Immature natural killer cell (primary cell): ENCODE results near the gene CELF4. TPM values are rescaled to one million over a fixed set of nuclear protein-coding genes. Genes with fewer than 3 reads are reported as not detected.

ENCODE experiments used
- DNase-seq, 3 donors: peaks; one replicate each; pipeline ENCODE4 v3.0.0; 2022; ENCODE audit warnings: mixed read lengths in 1 of 3
- H3K27ac Mint-ChIP-seq, 6 donors: one replicate each; pipeline ENCODE4 v1.8.0; 2020; ENCODE audit warnings: mixed read lengths in 6 of 6, mild to moderate bottlenecking in 5 of 6, inconsistent platforms in 4 of 6, moderate library complexity in 3 of 6
- H3K27me3 Mint-ChIP-seq, 3 donors: one replicate each; pipeline ENCODE4 v1.8.0; 2020 to 2021; ENCODE audit warnings: low read depth in 3 of 3, mild to moderate bottlenecking in 3 of 3, mixed read lengths in 3 of 3, moderate library complexity in 3 of 3, inconsistent platforms in 1 of 3
- H3K36me3 Mint-ChIP-seq, 3 donors: one replicate each; pipeline ENCODE4 v1.8.0; 2020; ENCODE audit warnings: mixed read lengths in 3 of 3, inconsistent platforms in 2 of 3, mild to moderate bottlenecking in 2 of 3
- H3K4me1 Mint-ChIP-seq, 2 donors: one replicate each; pipeline ENCODE4 v1.8.0; 2020; ENCODE audit warnings: inconsistent platforms in 2 of 2, mild to moderate bottlenecking in 2 of 2, mixed read lengths in 2 of 2, moderate library complexity in 1 of 2
- H3K4me3 Mint-ChIP-seq, 5 donors: one replicate each; pipeline ENCODE4 v1.8.0; 2020; ENCODE audit warnings: mild to moderate bottlenecking in 5 of 5, mixed read lengths in 5 of 5, inconsistent platforms in 3 of 5, moderate library complexity in 3 of 5
- H3K9me3 Mint-ChIP-seq, 6 donors: one replicate each; pipeline ENCODE4 v1.8.0; 2020; ENCODE audit warnings: mild to moderate bottlenecking in 6 of 6, mixed read lengths in 6 of 6, inconsistent platforms in 4 of 6, moderate library complexity in 3 of 6
- polyA plus RNA-seq, 3 donors: library from polyadenylated mRNA; unstranded; fragments of 300-500 nt; fragmentation: Illumina TruSeq; gene quantifications; one replicate each; pipeline ENCODE4 v1.2.3, GENCODE V29; 2021

Gene CELF4
- polyA plus RNA-seq, 3 donors from 2014 or later = 0.07 to 0.13 TPM; not detected in 1

DNA sequence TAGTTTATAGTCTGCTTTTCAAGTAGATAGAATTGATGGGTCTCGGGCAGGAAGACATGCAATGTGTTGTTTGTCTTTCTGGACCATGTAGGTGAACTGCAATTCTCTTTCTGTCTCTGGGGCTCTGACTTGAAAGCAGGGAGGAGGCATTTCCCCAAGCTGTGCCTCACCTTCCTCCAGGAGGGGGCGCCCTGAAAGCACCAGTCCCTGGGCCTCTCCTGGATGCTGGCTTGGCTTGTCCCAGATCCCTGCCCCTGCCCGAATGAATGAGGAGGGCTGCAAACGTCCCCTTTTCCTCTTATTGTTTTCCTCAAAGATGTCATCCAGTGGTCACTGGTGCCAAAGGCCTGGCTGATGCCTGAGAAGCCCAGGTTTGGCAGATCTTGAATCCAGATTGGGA lies 270.6 kb downstream of the CELF4 start:
- DNase-seq = no peak
- H3K27ac Mint-ChIP-seq = no peak overlapping the region
- peaks cover 0 to 6% (median 0%) of the 10 kb centered on the region in 3 donors for H3K27me3 Mint-ChIP-seq
- no peaks in the 10 kb centered on the region for H3K4me1 Mint-ChIP-seq
- H3K36me3 Mint-ChIP-seq = no peaks in the 10 kb centered on the region
- no peaks in the 10 kb centered on the region for H3K9me3 Mint-ChIP-seq
- H3K4me3 Mint-ChIP-seq = no peak overlapping the region

- no peak overlapping the region for H3K27ac Mint-ChIP-seq
- no peaks in the 10 kb centered on the region for H3K9me3 Mint-ChIP-seq
- no peaks in the 10 kb centered on the region for H3K36me3 Mint-ChIP-seq
- no peaks in the 10 kb centered on the region for H3K4me1 Mint-ChIP-seq
- no peak overlapping the region for H3K4me3 Mint-ChIP-seq
- DNase-seq = no peak
- peaks cover 0 to 1% (median 0%) of the 10 kb centered on the region in 3 donors for H3K27me3 Mint-ChIP-seq
Observed at GRCh38 chr18:37293359-37293758, 272.2 kb downstream of the CELF4 start.

- no peaks in the 10 kb centered on the region for H3K9me3 Mint-ChIP-seq
- H3K27ac Mint-ChIP-seq = no peak overlapping the region
- H3K4me3 Mint-ChIP-seq = no peak overlapping the region
- H3K4me1 Mint-ChIP-seq = no peaks in the 10 kb centered on the region
- H3K36me3 Mint-ChIP-seq = no peaks in the 10 kb centered on the region
- H3K27me3 Mint-ChIP-seq = peaks cover 1 to 4% (median 2%) of the 10 kb centered on the region in 3 donors
- no peak for DNase-seq
Observed at GRCh38 chr18:37289423-37289822, 276.2 kb downstream of the CELF4 start.

- peaks cover 2 to 4% (median 3%) of the 10 kb centered on the region in 3 donors for H3K27me3 Mint-ChIP-seq
- no peaks in the 10 kb centered on the region for H3K4me1 Mint-ChIP-seq
- H3K36me3 Mint-ChIP-seq = no peaks in the 10 kb centered on the region
- H3K27ac Mint-ChIP-seq = no peak overlapping the region
- DNase-seq = no peak
- no peaks in the 10 kb centered on the region for H3K9me3 Mint-ChIP-seq
- no peak overlapping the region for H3K4me3 Mint-ChIP-seq
Observed at GRCh38 chr18:37287601-37288000, 278.0 kb downstream of the CELF4 start.

GRCh38 chr18:37286801-37287200 lies 278.8 kb downstream of the CELF4 start:
- Mint-ChIP-seq H3K4me1 (no peaks in the 10 kb centered on the region), H3K9me3 (no peaks in the 10 kb centered on the region), H3K4me3 (no peak overlapping the region), H3K36me3 (no peaks in the 10 kb centered on the region), H3K27ac (no peak overlapping the region), H3K27me3 (peaks cover 3 to 4% (median 4%) of the 10 kb centered on the region in 3 donors)
- no peak for DNase-seq

- Mint-ChIP-seq H3K27ac (no peak overlapping the region), H3K4me1 (no peaks in the 10 kb centered on the region), H3K9me3 (peaks cover 0 to 2% (median 0%) of the 10 kb centered on the region in 6 donors), H3K27me3 (peaks cover 3 to 5% (median 4%) of the 10 kb centered on the region in 3 donors), H3K4me3 (no peak overlapping the region), H3K36me3 (no peaks in the 10 kb centered on the region)
- no peak for DNase-seq
Observed at GRCh38 chr18:37285825-37286224, 279.8 kb downstream of the CELF4 start.

GRCh38 chr18:37284260-37284659 lies 281.3 kb downstream of the CELF4 start:
- no peak for DNase-seq
- H3K4me3 Mint-ChIP-seq = no peak overlapping the region
- no peaks in the 10 kb centered on the region for H3K4me1 Mint-ChIP-seq
- peaks cover 0 to 2% (median 0%) of the 10 kb centered on the region in 6 donors for H3K9me3 Mint-ChIP-seq
- peaks cover 3 to 5% (median 5%) of the 10 kb centered on the region in 3 donors for H3K27me3 Mint-ChIP-seq
- H3K36me3 Mint-ChIP-seq = no peaks in the 10 kb centered on the region
- no peak overlapping the region for H3K27ac Mint-ChIP-seq

DNA sequence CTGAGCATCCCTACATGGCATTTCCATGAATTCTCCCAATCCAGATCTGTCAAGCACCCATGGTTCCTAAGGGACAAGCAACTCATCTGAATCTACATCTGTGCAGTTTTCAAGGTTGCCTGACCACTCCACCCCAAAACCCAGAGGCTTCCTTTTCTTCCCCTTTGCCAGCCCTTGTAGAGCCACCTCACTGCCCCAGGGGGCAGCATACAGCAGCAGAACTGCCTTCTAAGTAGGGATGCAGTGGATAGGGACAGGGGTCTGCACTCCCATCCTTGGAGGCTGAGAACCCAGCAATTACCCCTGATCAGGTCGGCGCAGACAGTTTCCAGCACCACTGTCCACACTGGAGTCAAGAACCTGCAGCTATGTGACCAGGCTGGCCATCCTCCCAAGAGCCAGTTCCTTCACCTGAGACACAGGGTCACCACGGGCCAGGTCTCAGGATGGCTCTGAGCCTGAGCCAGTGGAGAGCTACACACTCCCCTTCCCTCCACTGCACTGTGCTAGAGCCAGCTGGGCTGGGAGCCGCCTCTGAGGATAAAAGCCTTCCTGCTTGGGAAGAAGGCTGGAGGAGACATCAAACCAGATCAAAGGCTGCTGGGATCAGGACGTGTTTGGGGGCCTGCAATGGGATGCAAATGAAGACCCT lies 283.1 kb downstream of the CELF4 start:
- Mint-ChIP-seq H3K27me3 (peaks cover 3 to 7% (median 4%) of the 10 kb centered on the region in 3 donors), H3K4me1 (no peaks in the 10 kb centered on the region), H3K4me3 (no peak overlapping the region), H3K36me3 (no peaks in the 10 kb centered on the region), H3K27ac (no peak overlapping the region), H3K9me3 (peaks cover 0 to 2% (median 0%) of the 10 kb centered on the region in 6 donors)
- DNase-seq = no peak

DNA sequence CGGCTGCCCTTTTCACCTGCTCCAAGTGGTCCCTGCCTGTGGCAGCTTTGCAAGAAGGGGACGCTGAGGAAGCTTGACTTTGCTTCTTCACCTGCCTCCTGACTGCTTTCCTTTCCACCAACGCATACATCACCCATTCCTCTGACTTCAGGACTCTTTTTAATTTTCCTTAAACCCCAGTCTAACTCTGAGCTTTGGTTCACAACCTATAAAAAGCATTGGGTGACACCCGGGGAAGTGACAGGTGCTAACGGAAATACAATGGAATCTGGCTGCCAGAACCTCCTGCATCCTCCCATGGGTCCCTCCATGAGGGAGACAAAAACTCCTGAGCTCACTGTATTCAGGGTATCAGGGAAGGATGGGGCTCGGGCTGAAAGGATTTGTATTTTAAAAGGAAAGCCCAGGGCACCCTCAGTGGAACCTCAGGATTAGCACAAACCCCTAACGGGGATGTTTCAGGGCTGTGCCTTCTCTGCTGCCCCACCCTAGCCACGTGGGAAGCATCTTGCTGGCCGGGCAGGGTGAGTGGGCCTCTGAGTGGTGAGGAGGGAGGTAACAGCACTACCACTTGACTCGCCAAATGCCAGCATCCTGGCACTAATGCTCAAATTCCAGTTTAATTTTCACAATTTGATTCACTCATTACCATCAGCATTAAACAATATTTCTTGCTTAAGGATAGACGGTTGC lies 284.8 kb downstream of the CELF4 start:
- no peak for DNase-seq
- Mint-ChIP-seq H3K4me3 (no peak overlapping the region), H3K27me3 (peaks cover 3 to 7% (median 6%) of the 10 kb centered on the region in 3 donors), H3K9me3 (peaks cover 0 to 4% (median 0%) of the 10 kb centered on the region in 6 donors), H3K4me1 (no peaks in the 10 kb centered on the region), H3K36me3 (no peaks in the 10 kb centered on the region), H3K27ac (no peak overlapping the region)

- DNase-seq = no peak
- Mint-ChIP-seq H3K27ac (no peak overlapping the region), H3K36me3 (no peaks in the 10 kb centered on the region), H3K9me3 (peaks cover 0 to 9% (median 0%) of the 10 kb centered on the region in 6 donors), H3K4me1 (peaks cover 0 to 2% of the 10 kb centered on the region in 2 donors), H3K4me3 (no peak overlapping the region), H3K27me3 (peaks cover 2 to 16% (median 8%) of the 10 kb centered on the region in 3 donors)
Observed at GRCh38 chr18:37277804-37278203, 287.8 kb downstream of the CELF4 start.

DNA sequence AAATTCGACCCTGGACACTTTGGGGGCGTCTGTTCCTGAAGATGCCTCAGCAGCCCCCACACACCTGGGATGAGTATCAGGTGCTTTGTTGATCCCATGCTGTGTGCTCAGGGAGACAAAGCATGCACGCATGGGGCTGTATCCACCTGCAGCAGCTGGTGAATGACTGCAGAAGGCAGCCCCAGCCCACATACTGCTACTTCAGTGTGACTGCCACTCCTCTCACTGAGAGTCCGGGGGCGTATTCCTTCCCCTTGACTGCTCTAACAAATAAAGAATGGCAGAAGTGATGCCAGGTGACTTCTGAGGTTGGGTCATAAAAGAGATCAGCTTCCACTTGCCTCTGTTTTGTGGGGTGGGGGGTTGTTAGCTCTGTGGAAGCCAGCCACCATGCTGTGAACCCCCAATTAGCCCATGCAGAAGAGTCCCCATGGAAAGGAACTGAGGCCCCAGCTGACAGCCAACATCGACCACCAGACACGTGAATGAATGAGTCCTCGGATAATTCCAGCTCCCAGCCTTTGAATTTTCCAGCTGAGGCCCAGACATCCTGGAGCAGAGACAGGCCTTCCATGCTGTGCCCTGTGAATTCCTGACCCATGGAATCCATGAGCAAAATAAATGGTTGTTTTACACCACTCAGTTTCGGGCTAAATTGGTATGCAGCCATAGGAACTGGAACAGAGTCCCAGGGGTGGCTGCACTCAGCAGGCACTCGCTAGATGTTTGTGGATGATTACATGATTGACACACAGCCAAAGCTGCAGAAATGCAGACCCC lies 289.3 kb downstream of the CELF4 start:
- H3K36me3 Mint-ChIP-seq = no peaks in the 10 kb centered on the region
- peaks cover 0 to 2% of the 10 kb centered on the region in 2 donors for H3K4me1 Mint-ChIP-seq
- H3K9me3 Mint-ChIP-seq = peaks cover 0 to 8% (median 0%) of the 10 kb centered on the region in 6 donors
- no peak overlapping the region for H3K27ac Mint-ChIP-seq
- H3K27me3 Mint-ChIP-seq = peaks cover 4 to 13% (median 8%) of the 10 kb centered on the region in 3 donors
- no peak overlapping the region for H3K4me3 Mint-ChIP-seq
- no peak for DNase-seq

DNA sequence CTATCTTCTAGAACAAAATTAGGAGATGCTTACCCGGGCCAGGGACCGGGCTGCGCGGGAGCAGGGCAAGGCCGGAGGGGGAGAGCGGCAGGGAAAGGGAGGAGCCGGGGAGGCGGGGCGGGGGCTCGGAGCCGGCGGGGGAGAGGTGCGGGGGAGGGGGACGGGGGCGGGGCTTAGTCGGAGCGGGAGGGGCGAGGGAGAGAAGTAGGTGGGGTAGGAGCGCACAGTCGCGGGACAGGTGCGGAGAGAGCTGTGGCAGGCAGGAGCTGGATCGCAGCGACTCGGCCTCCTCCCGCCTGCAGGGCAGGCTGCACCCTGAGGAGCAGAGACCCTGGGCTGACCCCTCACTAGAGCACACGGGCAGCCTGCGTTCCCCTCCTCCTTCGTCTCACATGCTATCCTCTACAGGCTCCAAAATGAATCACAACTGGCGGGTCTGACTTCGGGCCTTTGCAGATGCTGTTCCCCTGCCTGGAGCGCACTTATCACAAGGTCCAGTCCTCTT lies 290.3 kb downstream of the CELF4 start:
- no peaks in the 10 kb centered on the region for H3K36me3 Mint-ChIP-seq
- no peak overlapping the region for H3K4me3 Mint-ChIP-seq
- H3K27me3 Mint-ChIP-seq = peaks cover 4 to 13% (median 8%) of the 10 kb centered on the region in 3 donors
- DNase-seq = no peak
- peaks cover 0 to 2% of the 10 kb centered on the region in 2 donors for H3K4me1 Mint-ChIP-seq
- peaks cover 0 to 7% (median 0%) of the 10 kb centered on the region in 6 donors for H3K9me3 Mint-ChIP-seq
- H3K27ac Mint-ChIP-seq = no peak overlapping the region

- DNase-seq = no peak
- Mint-ChIP-seq H3K36me3 (no peaks in the 10 kb centered on the region), H3K4me1 (peaks cover 0 to 2% of the 10 kb centered on the region in 2 donors), H3K27ac (no peak overlapping the region), H3K27me3 (peaks cover 4 to 13% (median 8%) of the 10 kb centered on the region in 3 donors), H3K4me3 (no peak overlapping the region), H3K9me3 (peaks cover 0 to 7% (median 0%) of the 10 kb centered on the region in 6 donors)
Observed at GRCh38 chr18:37274309-37275236, 291.0 kb downstream of the CELF4 start.
